K562 (cell line): ENCODE data around the gene PRMT3. TPM values are rescaled to one million over a fixed set of nuclear protein-coding genes. Genes with fewer than 3 reads are reported as not detected.

Source experiments
- ATF3 ChIP-seq, 2 experiments: fragments of 450-650 bp in 1 of 2; sonication (generic) in 1 of 2; formaldehyde crosslinking in 1 of 2; IDR thresholded peaks in 1 of 2; conservative IDR thresholded peaks in 1 of 2; 2 replicates each; pipeline versions ENCODE4 v1.6.1 to v1.8.1; 2016 to 2023; ENCODE audit warnings: mild to moderate bottlenecking in 2 of 2, moderate library complexity in 2 of 2, inconsistent platforms in 1 of 2, missing genetic modification reagents in 1 of 2
- FOS ChIP-seq: IDR thresholded peaks from 3 replicates; pipeline ENCODE4 v1.6.1; 2011; ENCODE audit not compliant: insufficient read length; ENCODE audit errors: extremely low read depth
- FOXA1 ChIP-seq: fragments of 450-650 bp; IDR thresholded peaks from 2 replicates; pipeline ENCODE4 v1.6.1; 2016; ENCODE audit warnings: mild to moderate bottlenecking, borderline replicate concordance
- GABPA ChIP-seq: fragments of 200-800 bp; sonication (Bioruptor generic); conservative IDR thresholded peaks from 2 replicates; pipeline ENCODE4 v1.6.1; 2016; ENCODE audit warnings: low read depth, missing genetic modification characterization, missing compliant biosample characterization
- RNF219 ChIP-seq: fragments of 250-450 bp; sonication (Bioruptor Pico); IDR thresholded peaks from 2 replicates; pipeline ENCODE4 v1.5.0; 2022; ENCODE audit warnings: mild to moderate bottlenecking
- ZNF609 ChIP-seq: sonication (generic); formaldehyde crosslinking; IDR thresholded peaks from 2 replicates; pipeline ENCODE4 v1.8.1; 2023; ENCODE audit warnings: missing genetic modification reagents, mild to moderate bottlenecking, borderline replicate concordance
- polyA plus RNA-seq, 8 experiments: library from polyadenylated mRNA; depleted of rRNA in 4 of 8; stranded (reverse) in 5 of 8; unstranded in 3 of 8; fragments of >200 nt; fragmentation: Nextera tagmentation in 2 of 8; fragmentation: Illumina TruSeq in 1 of 8; extraction: Ambion mirVana in 2 of 8; extraction: Trizol in 1 of 8; gene quantifications; 2 replicates each; pipeline versions ENCODE4 v1.2.1 to v1.2.3, GENCODE V29; 2011 to 2014; ENCODE audit warnings: inconsistent platforms in 1 of 8, missing spikeins in 1 of 8
- total RNA-seq, 7 experiments: library from RNA; depleted of rRNA in 6 of 7; stranded (reverse); fragments of >200 nt in 6 of 7; fragmentation: Illumina TruSeq in 2 of 7; extraction: Trizol in 2 of 7; gene quantifications; 2 replicates each; pipeline versions ENCODE4 v1.2.1 to v1.2.3, GENCODE V29; 2011 to 2021; ENCODE audit warnings: low replicate concordance in 1 of 7

The PRMT3 gene
- total and polyA plus RNA-seq, 9 of the 15 experiments (the other 6 are each of a cell fraction or from before 2014, with no cell fraction given) = 24.0 to 62.1 (median 44.7) TPM

GRCh38 chr11:20477418-20478090 is 90.0 kb downstream of the PRMT3 start (continued):
- TF ChIP-seq ATF3 (IDR thresholded peaks at IDR 0.05) (peak; percentile 92), ATF3 (CRISPR knock-in tag; conservative IDR thresholded peaks at IDR 0.05) (no peak), RNF219 (CRISPR knock-in tag) (no peak), GABPA (tag) (peak; percentile 38; the same call in 1 of the 2 replicates), FOXA1 (peak; percentile 94), FOS (peak; percentile 31), ZNF609 (CRISPR knock-in tag) (no peak)
